ENCODE data around the gene ARHGAP44. TPM values are rescaled to one million over a fixed set of nuclear protein-coding genes. Genes with fewer than 3 reads are reported as not detected.

Gene ARHGAP44
- total RNA-seq, 2 experiments from 2014 or later = 0.26 to 0.37 TPM

- Mint-ChIP-seq H3K9me3 (ENCODE audit: insufficient read depth) (peaks cover 4% of the 10 kb centered on the region), H3K4me3 (no peak overlapping the region), H3K27ac (no peak overlapping the region), H3K27me3 (ENCODE audit: low read depth) (no peaks in the 10 kb centered on the region), H3K36me3 (ENCODE audit: low read depth) (no peaks in the 10 kb centered on the region), H3K4me1 (ENCODE audit: low read depth) (no peaks in the 10 kb centered on the region)
- DNase-seq (no peak), ATAC-seq (no peak)
- CTCF ChIA-PET = no interaction called here
- POLR2A ChIA-PET = no interaction called here
Measured at GRCh38 chr17:12953156-12953555, 163.9 kb downstream of the ARHGAP44 start.

- H3K9me3 Mint-ChIP-seq (ENCODE audit: insufficient read depth) = peaks cover 4% of the 10 kb centered on the region
- H3K4me1 Mint-ChIP-seq (ENCODE audit: low read depth) = no peaks in the 10 kb centered on the region
- ATAC-seq (no peak), DNase-seq (no peak)
- no peak overlapping the region for H3K27ac Mint-ChIP-seq
- CTCF ChIA-PET = no interaction called here
- POLR2A ChIA-PET = no interaction called here
- H3K4me3 Mint-ChIP-seq = no peak overlapping the region
- H3K36me3 Mint-ChIP-seq (ENCODE audit: low read depth) = no peaks in the 10 kb centered on the region
- no peaks in the 10 kb centered on the region for H3K27me3 Mint-ChIP-seq (ENCODE audit: low read depth)
Measured at GRCh38 chr17:12955521-12955920, 166.2 kb downstream of the ARHGAP44 start.

- Mint-ChIP-seq H3K9me3 (ENCODE audit: insufficient read depth) (peaks cover 4% of the 10 kb centered on the region), H3K27me3 (ENCODE audit: low read depth) (no peaks in the 10 kb centered on the region), H3K4me3 (no peak overlapping the region), H3K27ac (no peak overlapping the region), H3K4me1 (ENCODE audit: low read depth) (no peaks in the 10 kb centered on the region), H3K36me3 (ENCODE audit: low read depth) (no peaks in the 10 kb centered on the region)
- ATAC-seq (no peak), DNase-seq (no peak)
- ChIA-PET POLR2A (no interaction called here), CTCF (no interaction called here)
Measured at GRCh38 chr17:12958786-12959185, 169.5 kb downstream of the ARHGAP44 start.

- no peak for DNase-seq
- Mint-ChIP-seq H3K9me3 (ENCODE audit: insufficient read depth) (peaks cover 4% of the 10 kb centered on the region), H3K27ac (no peak overlapping the region), H3K27me3 (ENCODE audit: low read depth) (no peaks in the 10 kb centered on the region), H3K36me3 (ENCODE audit: low read depth) (no peaks in the 10 kb centered on the region), H3K4me1 (ENCODE audit: low read depth) (no peaks in the 10 kb centered on the region), H3K4me3 (no peak overlapping the region)
- POLR2A ChIA-PET = no interaction called here
- ATAC-seq = no peak
- CTCF ChIA-PET = no interaction called here
Measured at GRCh38 chr17:12959441-12959840, 170.1 kb downstream of the ARHGAP44 start.

- ATAC-seq (no peak), DNase-seq (no peak)
- ChIA-PET POLR2A (no interaction called here), CTCF (no interaction called here)
- Mint-ChIP-seq H3K9me3 (ENCODE audit: insufficient read depth) (peaks cover 4% of the 10 kb centered on the region), H3K27ac (no peak overlapping the region), H3K4me1 (ENCODE audit: low read depth) (no peaks in the 10 kb centered on the region), H3K36me3 (ENCODE audit: low read depth) (no peaks in the 10 kb centered on the region), H3K27me3 (ENCODE audit: low read depth) (no peaks in the 10 kb centered on the region), H3K4me3 (no peak overlapping the region)
Measured at GRCh38 chr17:12961655-12962054, 172.4 kb downstream of the ARHGAP44 start.

GRCh38 chr17:12963505-12963904, 174.2 kb downstream of the ARHGAP44 start:
- Mint-ChIP-seq H3K4me1 (ENCODE audit: low read depth) (no peaks in the 10 kb centered on the region), H3K9me3 (ENCODE audit: insufficient read depth) (no peaks in the 10 kb centered on the region), H3K36me3 (ENCODE audit: low read depth) (no peaks in the 10 kb centered on the region), H3K27ac (no peak overlapping the region), H3K27me3 (ENCODE audit: low read depth) (no peaks in the 10 kb centered on the region), H3K4me3 (no peak overlapping the region)
- ATAC-seq (no peak), DNase-seq (no peak)
- CTCF ChIA-PET = no interaction called here
- POLR2A ChIA-PET = no interaction called here

- Mint-ChIP-seq H3K27me3 (ENCODE audit: low read depth) (no peaks in the 10 kb centered on the region), H3K4me3 (no peak overlapping the region), H3K4me1 (ENCODE audit: low read depth) (no peaks in the 10 kb centered on the region), H3K36me3 (ENCODE audit: low read depth) (no peaks in the 10 kb centered on the region), H3K27ac (no peak overlapping the region), H3K9me3 (ENCODE audit: insufficient read depth) (no peaks in the 10 kb centered on the region)
- ChIA-PET CTCF (no interaction called here), POLR2A (no interaction called here)
- ATAC-seq (no peak), DNase-seq (no peak)
Measured at GRCh38 chr17:12964162-12964561, 174.9 kb downstream of the ARHGAP44 start.

GRCh38 chr17:12964840-12965239, 175.5 kb downstream of the ARHGAP44 start:
- CTCF ChIA-PET = no interaction called here
- no peak for ATAC-seq
- DNase-seq = no peak
- no peak overlapping the region for H3K27ac Mint-ChIP-seq
- no peaks in the 10 kb centered on the region for H3K4me1 Mint-ChIP-seq (ENCODE audit: low read depth)
- H3K27me3 Mint-ChIP-seq (ENCODE audit: low read depth) = no peaks in the 10 kb centered on the region
- H3K36me3 Mint-ChIP-seq (ENCODE audit: low read depth) = no peaks in the 10 kb centered on the region
- POLR2A ChIA-PET = no interaction called here
- no peak overlapping the region for H3K4me3 Mint-ChIP-seq
- no peaks in the 10 kb centered on the region for H3K9me3 Mint-ChIP-seq (ENCODE audit: insufficient read depth)

GRCh38 chr17:12965988-12966387, 176.7 kb downstream of the ARHGAP44 start:
- POLR2A ChIA-PET = no interaction called here
- DNase-seq (no peak), ATAC-seq (no peak)
- no peak overlapping the region for H3K4me3 Mint-ChIP-seq
- no peaks in the 10 kb centered on the region for H3K4me1 Mint-ChIP-seq (ENCODE audit: low read depth)
- H3K27me3 Mint-ChIP-seq (ENCODE audit: low read depth) = no peaks in the 10 kb centered on the region
- no peak overlapping the region for H3K27ac Mint-ChIP-seq
- CTCF ChIA-PET = no interaction called here
- H3K36me3 Mint-ChIP-seq (ENCODE audit: low read depth) = no peaks in the 10 kb centered on the region
- no peaks in the 10 kb centered on the region for H3K9me3 Mint-ChIP-seq (ENCODE audit: insufficient read depth)

- DNase-seq (no peak), ATAC-seq (no peak)
- no peaks in the 10 kb centered on the region for H3K4me1 Mint-ChIP-seq (ENCODE audit: low read depth)
- POLR2A ChIA-PET = no interaction called here
- no peaks in the 10 kb centered on the region for H3K9me3 Mint-ChIP-seq (ENCODE audit: insufficient read depth)
- CTCF ChIA-PET = no interaction called here
- no peak overlapping the region for H3K27ac Mint-ChIP-seq
- peaks cover 1% of the 10 kb centered on the region for H3K27me3 Mint-ChIP-seq (ENCODE audit: low read depth)
- H3K4me3 Mint-ChIP-seq = no peak overlapping the region
- no peaks in the 10 kb centered on the region for H3K36me3 Mint-ChIP-seq (ENCODE audit: low read depth)
Measured at GRCh38 chr17:12966413-12966812, 177.1 kb downstream of the ARHGAP44 start.

- CTCF ChIA-PET = no interaction called here
- no peak overlapping the region for H3K27ac Mint-ChIP-seq
- H3K27me3 Mint-ChIP-seq (ENCODE audit: low read depth) = peaks cover 4% of the 10 kb centered on the region
- H3K4me3 Mint-ChIP-seq = no peak overlapping the region
- H3K36me3 Mint-ChIP-seq (ENCODE audit: low read depth) = no peaks in the 10 kb centered on the region
- POLR2A ChIA-PET = no interaction called here
- DNase-seq = no peak
- H3K4me1 Mint-ChIP-seq (ENCODE audit: low read depth) = no peaks in the 10 kb centered on the region
- no peak for ATAC-seq
- H3K9me3 Mint-ChIP-seq (ENCODE audit: insufficient read depth) = no peaks in the 10 kb centered on the region
Measured at GRCh38 chr17:12967962-12968361, 178.7 kb downstream of the ARHGAP44 start.

- no peaks in the 10 kb centered on the region for H3K4me1 Mint-ChIP-seq (ENCODE audit: low read depth)
- H3K4me3 Mint-ChIP-seq = no peak overlapping the region
- POLR2A ChIA-PET = no interaction called here
- no peaks in the 10 kb centered on the region for H3K36me3 Mint-ChIP-seq (ENCODE audit: low read depth)
- H3K9me3 Mint-ChIP-seq (ENCODE audit: insufficient read depth) = no peaks in the 10 kb centered on the region
- CTCF ChIA-PET = no interaction called here
- H3K27me3 Mint-ChIP-seq (ENCODE audit: low read depth) = peaks cover 15% of the 10 kb centered on the region
- H3K27ac Mint-ChIP-seq = no peak overlapping the region
- ATAC-seq (no peak), DNase-seq (no peak)
Measured at GRCh38 chr17:12973496-12974004, 184.3 kb downstream of the ARHGAP44 start.

- DNase-seq (no peak), ATAC-seq (no peak)
- Mint-ChIP-seq H3K36me3 (ENCODE audit: low read depth) (no peaks in the 10 kb centered on the region), H3K4me3 (no peak overlapping the region), H3K27ac (no peak overlapping the region), H3K4me1 (ENCODE audit: low read depth) (no peaks in the 10 kb centered on the region), H3K27me3 (ENCODE audit: low read depth) (peaks cover 15% of the 10 kb centered on the region), H3K9me3 (ENCODE audit: insufficient read depth) (no peaks in the 10 kb centered on the region)
- POLR2A ChIA-PET = no interaction called here
- CTCF ChIA-PET = no interaction called here
Measured at GRCh38 chr17:12974005-12974531, 184.8 kb downstream of the ARHGAP44 start.
